ENCODE measurements around the gene SULT2B1.

Gene SULT2B1

DNA sequence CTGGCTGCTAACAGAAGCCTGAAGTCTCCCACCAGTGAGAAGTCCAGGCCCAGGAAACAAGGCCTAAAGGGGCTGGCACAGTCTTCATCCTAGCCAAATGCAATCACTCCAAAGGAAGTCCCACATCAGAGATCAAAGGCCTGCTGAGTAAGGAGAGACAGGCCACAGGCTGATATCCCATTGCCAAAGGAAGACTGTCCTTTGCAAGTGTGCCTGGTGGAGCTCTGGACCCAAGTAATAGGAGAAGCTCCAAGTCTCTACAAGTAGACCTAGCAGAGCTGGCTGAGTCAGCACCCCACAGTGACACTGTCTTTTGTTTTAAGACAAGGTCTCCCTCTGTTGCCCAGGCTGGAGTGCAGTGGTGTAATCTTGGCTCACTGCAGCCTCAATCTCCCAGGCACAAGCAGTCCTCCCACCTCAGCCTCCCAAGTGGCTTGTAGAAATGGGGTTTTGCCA lies 80.7 kb downstream of the SULT2B1 start:
- no peak for DNase-seq (ENCODE audit: low read depth)
- TF ChIP-seq, protein P1, sequence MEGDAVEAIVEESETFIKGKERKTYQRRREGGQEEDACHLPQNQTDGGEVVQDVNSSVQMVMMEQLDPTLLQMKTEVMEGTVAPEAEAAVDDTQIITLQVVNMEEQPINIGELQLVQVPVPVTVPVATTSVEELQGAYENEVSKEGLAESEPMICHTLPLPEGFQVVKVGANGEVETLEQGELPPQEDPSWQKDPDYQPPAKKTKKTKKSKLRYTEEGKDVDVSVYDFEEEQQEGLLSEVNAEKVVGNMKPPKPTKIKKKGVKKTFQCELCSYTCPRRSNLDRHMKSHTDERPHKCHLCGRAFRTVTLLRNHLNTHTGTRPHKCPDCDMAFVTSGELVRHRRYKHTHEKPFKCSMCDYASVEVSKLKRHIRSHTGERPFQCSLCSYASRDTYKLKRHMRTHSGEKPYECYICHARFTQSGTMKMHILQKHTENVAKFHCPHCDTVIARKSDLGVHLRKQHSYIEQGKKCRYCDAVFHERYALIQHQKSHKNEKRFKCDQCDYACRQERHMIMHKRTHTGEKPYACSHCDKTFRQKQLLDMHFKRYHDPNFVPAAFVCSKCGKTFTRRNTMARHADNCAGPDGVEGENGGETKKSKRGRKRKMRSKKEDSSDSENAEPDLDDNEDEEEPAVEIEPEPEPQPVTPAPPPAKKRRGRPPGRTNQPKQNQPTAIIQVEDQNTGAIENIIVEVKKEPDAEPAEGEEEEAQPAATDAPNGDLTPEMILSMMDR (conservative IDR thresholded peaks at IDR 0.05; ENCODE audit: low read depth, low read length): no peak
- H3K4me3 ChIP-seq (ENCODE audit: low read depth, low read length): no peak overlapping the region

DNA sequence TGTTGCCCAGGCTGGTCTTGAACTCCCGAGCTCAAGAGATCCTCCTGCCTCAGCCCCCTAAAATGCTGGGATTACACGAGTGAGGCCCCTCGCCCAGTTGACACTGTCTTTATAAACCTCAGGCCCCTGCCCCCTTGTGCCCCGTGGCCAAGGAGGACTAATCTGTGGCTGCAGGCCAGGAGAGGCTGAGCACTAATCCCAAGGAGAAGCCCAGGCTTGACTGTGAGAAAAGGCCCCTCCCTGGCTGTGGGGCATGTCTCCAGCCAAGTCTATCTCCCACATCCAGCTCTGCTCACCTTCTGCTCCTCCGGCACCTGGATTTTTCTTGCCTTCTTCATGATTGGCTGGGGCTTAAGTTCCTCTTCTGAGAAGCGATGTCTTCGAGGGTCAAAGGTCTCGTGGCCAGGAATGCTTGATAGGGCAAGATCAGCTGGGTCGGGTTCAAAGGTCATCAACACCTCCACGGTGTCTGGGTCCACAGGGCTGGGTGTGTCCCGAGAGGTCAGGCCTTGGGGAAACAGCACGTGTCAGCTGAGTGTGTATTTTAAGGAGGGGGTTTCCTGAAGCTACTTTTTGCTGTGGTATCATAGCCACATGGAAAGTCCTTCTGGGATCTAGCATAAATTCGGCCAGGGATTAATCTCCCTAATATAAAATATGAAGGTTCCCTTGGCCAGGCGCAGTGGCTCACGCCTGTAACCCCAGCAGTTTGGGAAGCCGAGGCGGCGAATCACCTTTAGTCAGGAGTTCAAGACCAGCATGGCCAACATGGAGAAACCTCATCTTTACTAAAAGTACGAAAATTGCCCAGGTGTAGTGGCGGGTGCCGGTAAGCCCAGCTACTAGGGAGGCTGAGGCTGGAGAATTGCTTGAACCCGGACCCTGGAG lies 81.4 kb downstream of the SULT2B1 start:
- no peak overlapping the region for H3K4me3 ChIP-seq (ENCODE audit: low read depth, low read length)
- no peak for DNase-seq (ENCODE audit: low read depth)
- TF ChIP-seq, protein P1 (conservative IDR thresholded peaks at IDR 0.05; ENCODE audit: low read depth, low read length): no peak

- TF ChIP-seq, protein P1 (conservative IDR thresholded peaks at IDR 0.05; ENCODE audit: low read depth, low read length): no peak
- peak overlapping the region; percentile 30 for H3K4me3 ChIP-seq (ENCODE audit: low read depth, low read length)
- DNase-seq (ENCODE audit: low read depth): no peak
These were observed 82.0 kb downstream of the SULT2B1 start for GRCh38 chr19:48634036-48634342.

GRCh38 chr19:48634424-48635262 lies 82.7 kb downstream of the SULT2B1 start:
- DNase-seq (ENCODE audit: low read depth): peak; percentile 98
- TF ChIP-seq, protein P1 (conservative IDR thresholded peaks at IDR 0.05; ENCODE audit: low read depth, low read length): no peak
- peak overlapping the region; percentile 30 for H3K4me3 ChIP-seq (ENCODE audit: low read depth, low read length)

DNA sequence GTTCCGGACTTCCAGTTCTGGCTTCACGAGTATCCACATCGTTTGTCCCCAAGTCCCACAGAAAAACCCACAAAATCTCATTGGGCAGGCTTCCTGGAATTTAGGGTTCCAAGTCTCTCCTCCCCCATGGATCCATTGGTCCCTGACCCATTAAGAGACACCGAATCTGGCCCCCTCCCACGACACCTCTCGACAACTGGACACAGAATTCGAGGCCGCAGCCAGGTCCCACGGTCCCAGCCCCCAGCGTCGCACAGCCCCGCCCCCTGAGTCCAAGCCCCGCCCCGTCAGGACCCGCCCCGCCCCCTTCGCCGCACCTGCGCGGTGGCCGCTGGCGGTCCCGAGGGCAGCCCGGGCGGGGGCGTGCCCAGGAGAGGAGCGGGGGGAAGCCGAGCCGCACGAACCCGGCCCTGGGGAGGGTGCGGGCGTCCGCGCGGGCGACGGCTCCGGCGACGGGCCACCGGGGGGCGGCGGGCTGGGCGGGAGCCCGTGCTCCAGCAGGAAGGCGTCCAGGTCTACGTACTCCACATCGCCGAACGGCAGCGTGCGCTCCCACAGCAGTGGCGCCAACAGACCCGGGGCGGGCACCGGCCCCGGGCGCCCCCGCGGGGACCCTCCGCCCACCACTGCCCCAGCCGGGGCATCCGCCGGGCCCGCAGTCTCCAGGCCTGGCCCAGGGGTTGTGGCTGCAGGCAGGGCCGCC lies 83.4 kb downstream of the SULT2B1 start:
- TF ChIP-seq, protein P1 (conservative IDR thresholded peaks at IDR 0.05; ENCODE audit: low read depth, low read length): no peak
- H3K4me3 ChIP-seq (ENCODE audit: low read depth, low read length): peak overlapping the region; percentile 61
- DNase-seq (ENCODE audit: low read depth): no peak

DNA sequence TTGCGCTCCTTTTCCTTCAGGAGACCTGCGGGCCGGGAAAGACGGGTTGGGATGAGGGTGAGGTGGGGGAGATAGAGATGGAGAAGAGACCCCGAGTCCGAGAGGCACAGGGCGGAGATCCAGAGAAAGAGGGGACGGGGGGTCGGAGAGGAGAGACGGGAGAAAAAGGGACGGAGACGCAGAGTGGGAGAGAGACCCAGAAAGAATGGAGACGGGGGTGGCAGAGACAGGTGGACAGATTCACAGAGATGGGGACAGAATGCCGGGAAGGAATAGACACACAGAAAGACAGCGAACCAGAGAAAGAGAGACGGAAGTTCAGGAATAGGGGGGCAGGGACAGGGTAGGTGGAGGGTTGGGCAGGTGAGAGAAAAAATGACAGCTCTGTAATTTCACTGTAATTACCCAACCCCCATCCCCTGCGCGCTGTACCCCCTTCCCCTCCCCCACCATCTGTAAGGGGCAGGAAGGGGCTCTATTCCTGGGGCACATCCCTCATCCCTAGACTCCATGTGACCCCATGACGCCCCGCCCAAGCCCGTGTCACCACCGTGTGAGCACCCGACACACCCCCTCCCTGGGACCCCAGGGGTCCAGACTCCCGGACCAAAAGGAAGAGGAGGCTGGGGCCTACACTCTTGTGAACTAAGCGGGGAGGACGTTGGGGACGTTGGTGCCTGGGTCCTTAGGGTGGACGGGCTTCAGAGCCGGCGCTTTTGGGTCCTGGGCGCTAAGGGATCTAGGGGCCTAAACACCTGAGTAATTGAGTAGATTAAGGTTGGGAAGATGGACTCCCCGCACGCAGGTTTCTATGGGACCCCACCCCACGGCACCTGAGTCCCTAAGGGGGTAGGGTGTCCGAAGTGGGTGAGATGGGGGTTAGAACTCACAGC lies 84.2 kb downstream of the SULT2B1 start:
- TF ChIP-seq, protein P1 (conservative IDR thresholded peaks at IDR 0.05; ENCODE audit: low read depth, low read length): no peak
- no peak for DNase-seq (ENCODE audit: low read depth)
- H3K4me3 ChIP-seq (ENCODE audit: low read depth, low read length): peak overlapping the region; percentile 61

All from choroid plexus epithelial cell (primary cell).